Measurements from ENCODE around the gene GLI3. TPM values are rescaled to one million over a fixed set of nuclear protein-coding genes. Genes with fewer than 3 reads are reported as not detected.

GLI3 gene
- total RNA-seq, 1 donor from 2014 or later: 24.1 TPM

DNA sequence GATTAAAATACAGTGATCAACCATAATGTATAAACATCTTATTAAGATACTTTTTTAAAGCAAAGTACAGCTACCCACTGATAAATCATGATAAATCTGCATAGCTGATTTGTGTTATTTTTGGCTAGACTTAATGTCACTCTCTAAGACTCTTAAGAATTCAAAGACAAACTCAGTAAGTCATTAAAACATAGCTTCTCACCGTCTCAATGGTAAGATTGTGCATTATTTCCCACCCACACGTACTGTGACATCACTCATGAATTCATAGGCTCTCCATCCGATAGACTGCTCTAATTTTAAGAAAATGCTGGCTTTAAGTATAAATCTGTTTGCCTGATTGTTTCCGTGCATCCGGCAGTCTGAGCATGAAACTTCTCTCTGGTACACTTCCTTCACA lies 266.1 kb downstream of the GLI3 start:
- no peak for DNase-seq

DNA sequence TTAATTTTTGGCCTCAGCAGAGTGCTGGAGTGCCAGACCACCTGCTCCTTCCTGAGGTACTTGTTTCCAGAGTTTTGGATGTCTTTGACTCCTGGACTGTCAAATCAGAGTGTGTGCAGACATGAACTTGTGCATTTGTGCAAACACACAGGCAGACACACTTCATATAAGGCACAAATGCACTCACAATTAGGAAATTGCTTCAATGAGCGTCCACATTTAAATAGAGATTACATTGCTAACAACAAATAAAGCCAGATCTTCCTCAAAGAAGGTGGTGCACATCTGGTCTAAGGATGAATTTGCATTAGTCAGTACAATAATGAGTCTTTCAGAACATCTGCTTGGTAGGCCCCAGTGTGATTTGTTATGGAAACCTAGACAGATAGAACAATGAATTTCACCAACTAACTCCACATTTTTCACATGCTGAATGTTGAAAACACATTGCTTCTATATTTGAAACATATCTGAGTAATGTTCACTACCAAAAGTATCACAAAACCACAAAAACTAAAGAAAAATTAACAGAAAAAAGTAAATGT lies 267.4 kb downstream of the GLI3 start:
- peak; percentile 76 for DNase-seq

DNA sequence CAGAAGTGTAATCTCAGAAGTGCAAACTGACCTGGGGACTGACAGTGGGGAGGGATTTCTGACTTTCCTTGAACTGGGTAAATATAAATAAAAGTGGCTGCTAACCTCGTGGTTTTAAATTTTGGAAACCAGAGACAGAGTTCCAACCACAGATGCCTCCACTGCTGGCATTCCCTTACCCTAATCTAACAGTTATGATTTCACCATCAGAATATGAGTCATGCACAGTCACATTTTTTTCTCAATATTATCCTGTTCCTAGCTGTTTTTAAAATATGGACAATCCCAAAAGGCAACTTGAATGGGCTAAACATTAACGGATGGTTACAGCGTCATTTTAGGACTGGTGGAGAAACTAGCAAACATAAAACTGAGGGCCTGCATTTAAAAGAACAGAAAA lies 269.9 kb downstream of the GLI3 start:
- DNase-seq: no peak

DNA sequence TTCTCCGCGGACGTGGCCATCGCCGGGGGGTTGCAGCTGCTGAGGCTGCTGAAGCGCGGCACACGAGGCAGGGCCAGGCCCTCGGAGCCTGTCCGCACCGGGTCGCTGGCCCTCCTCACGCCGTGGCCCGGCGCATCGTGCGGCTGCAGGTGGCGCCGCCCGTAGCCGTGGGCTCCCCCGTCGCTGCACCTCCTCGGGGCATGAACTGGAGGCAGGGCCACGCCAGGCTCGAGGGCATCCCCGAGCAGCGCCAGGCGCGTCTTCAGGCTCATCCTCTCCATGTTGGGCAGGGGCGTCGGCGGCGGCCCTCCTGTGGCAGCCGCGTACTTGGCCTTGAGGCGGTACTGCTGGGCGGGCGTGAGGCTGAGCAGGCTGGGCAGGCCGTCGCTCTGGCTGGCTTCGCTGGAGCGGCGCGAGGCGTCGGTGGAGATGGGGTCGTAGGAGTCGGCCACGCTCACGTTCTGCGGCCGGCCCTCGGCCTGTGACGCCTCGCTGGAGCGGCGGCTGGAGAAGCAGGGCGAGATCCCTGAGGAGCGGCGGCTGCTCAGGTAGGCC lies 271.0 kb downstream of the GLI3 start:
- DNase-seq: no peak

DNA sequence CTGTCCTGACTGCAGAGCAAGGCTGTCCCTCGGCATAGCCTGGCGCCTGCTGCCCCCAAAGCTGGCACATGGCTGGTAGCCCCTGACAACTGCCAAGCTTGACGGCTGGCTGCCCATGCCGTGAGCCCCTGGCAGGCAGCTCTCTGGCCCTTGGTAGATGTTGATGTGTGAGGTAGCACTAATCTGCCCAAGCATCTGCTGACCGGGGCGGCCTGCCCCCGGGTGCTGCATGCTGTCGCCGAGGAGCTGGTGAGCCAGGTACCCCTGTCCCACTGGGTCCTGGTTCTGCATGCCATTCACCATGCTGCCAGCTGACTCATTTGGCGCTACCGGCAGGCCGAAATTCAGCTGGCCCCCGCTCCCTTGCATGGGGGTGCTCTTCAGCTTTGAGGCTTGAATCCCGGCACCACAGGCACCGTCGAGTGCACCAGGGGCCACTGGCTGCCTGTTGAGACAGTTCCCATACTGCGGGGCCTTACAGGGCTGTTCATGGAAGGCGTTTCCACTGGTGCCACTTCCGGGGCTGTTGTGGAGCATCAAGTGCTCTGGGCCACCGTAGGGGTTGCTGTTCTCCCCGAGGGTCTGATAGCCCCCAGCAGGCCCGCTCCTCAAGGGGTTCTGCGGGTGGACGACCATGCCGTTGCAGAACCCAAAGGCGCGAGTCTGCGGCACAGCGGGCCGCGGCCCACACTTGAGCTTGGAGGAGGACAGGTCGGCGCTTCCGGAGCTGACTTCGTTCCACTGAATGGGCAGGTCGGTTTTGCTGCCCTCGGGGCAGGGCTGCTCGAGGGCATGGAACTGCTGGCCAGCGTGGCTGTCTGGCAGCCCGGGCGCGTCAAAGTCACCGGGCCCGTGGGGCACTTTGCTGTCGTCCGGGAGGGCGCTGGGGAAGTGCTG lies 271.9 kb downstream of the GLI3 start:
- DNase-seq: no peak

DNA sequence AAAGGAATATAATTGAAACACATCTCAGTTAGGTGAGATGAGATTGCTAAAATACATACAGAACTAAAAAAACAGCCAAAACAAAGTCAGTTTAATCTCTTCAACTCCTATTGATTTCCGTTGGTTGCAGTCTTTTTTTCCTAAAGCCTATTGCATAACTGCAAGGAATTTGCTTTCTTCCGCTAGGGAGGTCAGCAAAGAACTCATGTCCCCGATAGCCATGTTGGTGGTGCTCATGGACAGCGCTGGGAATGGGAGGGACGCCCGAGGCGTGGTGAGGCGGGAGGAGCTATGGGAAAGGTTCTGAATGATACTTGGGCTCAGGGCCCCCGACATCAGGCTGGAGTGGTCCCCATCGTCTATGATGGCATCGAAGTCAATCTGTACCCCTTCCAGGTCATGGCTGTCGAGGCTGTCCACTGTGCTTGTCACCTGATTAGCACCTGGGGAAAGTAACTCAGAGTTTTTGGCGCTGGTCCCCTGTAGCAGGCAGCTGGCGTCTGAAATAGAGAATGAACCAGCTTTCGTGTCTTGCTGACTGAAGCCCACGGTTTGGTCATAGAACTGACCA lies 272.7 kb downstream of the GLI3 start:
- no peak for DNase-seq

DNA sequence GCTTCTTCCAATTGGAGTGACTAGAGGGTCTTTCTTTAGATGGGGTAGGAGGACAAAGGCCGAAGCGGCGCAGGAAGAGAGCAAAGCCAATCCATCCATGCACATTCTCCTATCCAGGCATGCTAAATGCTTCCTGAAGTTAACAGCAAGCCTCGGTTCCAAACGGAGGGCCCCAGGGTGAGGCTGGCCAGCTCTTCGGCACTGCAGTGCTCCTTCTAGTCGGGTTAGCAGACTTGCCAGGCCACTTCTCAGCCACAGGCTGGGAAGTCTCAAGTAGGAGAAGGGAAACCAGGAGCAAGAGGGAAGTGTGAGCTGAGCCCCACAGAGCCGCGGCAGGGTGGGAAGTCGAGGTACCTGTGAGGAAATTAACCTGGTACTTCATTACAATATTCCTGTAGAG lies 280.3 kb downstream of the GLI3 start:
- peak; percentile 24 for DNase-seq

DNA sequence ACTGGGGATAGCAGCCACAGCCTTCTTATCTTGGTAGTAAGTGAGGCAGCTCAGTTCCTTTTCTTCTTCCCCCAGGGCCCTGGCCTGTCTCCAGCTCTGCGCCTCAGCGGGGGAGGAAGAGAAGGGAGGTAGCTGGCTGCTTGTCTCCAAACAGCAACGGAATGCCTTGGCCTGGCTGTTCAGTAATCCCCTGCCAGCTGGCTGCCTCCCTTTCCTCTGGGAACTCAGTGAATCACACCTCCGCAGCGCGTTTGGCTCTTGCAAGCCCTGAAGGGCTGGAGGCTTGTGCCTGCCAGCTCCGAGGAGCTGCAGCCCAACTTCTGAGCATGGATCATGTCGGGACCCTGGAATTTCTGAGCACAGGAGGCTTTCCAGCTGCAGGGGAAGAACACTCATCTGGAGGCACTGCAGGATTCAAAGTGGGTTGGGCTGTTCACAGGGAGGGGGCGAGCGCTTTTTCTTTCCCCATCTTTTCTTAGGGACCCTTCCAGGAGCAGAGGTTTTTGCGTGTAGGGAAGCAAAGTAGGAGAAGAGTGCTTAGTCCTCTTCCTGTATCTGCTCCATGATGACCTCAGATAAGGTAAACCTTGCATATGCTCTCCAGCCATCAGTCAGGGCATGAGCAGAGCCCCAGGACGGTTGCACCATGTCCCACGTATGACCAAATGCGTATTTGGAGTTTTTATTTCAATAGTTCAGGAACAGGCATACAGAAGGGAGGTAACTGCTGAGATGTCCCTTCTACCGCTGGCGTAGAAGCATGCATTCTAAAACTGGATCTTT lies 280.9 kb downstream of the GLI3 start:
- DNase-seq: peak; percentile 97

DNA sequence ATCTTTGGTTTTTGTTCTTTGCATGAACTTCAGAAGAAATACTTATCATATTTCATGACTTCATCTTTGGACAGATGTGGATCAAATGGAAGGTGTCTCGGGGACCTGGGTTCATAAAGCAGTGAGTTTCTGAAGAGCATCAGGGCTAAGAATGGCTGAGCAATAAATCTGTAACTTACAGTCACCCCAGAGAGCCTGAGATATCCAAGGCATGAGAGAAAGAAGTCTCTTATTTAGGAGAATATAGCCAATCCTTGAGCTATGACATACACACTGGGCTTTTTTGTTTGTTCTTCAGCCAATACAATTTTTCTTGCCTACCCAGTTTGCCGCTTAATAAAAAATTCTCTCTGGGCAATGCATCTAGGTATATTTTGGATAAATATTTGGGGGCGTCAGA lies 281.6 kb downstream of the GLI3 start:
- no peak for DNase-seq

DNA sequence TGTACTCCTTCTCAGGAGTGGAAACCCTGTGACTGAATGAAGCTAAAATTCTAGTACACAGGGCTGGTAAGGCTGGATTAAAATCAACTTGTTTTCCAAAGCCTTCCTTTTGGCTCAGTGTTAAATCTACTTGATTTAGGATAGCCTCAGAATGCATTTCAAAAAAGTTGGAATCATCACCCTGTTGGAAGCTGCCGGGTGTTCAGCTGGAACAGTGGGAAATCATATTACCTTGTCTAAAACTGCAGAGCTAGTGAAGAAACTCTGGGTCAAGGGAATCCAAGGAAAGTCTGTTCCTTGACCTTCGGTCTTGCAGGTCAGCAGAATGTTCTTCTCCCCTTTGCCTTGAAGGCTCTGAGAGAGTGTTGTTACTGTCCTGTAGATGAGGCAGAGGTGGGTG lies 282.0 kb downstream of the GLI3 start:
- DNase-seq: peak; percentile 21

DNA sequence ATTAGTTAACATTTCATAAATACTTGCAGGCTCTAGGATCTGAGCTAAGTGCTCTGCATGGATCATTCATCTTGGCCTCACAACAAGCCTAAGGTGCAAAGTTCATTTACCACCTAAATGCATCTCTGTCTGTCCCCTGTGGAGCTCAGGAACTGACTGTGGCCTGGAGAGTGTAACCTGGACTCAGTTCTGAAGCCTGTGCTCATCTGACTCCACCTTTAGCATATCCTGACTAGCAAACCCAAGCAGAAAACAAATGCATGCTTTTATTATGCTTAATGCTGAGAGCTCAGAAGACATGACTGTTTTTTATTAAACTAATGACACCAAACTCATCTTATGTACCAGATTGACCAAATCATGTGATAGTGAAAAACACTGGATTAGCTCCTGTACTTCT lies 288.5 kb downstream of the GLI3 start:
- DNase-seq: no peak

DNA sequence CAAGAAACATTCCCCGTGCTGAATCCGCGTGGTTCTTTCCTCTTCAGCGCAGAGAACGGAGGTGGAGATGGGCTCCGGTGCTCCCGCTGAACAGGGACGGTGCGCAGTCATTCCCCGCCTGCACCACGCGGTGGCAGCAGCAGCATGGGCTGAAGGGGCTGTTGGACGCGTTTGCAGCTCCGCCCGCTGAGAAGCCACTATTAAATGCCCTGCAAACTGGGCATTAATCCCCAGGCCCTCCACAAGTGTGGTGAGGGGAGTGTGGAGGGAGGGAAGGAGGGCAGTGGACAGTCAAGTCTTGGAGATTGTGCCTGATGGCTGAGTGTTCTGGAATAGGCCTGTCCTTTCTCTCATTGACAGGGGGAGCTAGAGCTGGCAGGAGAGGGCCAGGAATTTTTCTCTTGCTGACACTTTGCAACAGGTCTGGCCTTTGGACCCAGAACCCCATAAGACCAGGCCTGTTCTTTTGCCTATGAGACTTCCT lies 293.9 kb downstream of the GLI3 start:
- DNase-seq: peak; percentile 92

DNA sequence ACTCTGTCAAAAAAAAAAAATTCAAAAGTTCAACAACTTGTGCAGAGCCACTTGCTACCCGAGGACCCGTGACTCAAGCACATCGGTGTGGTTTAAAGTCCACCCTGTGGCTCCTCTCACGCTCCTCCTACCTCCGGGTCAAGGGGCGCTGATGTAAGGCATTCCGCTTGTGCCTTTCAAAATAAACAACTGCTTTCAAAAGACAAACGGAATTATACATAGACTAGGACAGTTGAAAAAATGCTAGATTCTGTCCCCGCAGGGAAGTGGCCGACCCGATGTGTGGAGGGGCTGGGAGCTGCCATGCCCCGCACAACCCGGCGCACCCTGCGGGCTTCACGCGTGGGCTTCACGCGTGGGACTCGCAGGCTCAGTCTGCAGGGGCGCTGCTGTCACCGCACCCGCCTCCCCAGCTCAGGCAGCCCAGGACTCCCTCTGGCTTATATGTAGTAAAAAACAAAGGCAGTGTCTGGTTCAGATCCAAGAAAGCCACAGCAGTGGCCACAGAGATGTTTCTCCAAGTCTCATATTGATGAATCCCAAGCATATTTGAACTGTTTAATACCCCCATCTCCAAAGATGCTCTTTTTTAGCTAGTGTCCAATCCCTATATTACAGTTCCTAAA lies 294.4 kb downstream of the GLI3 start:
- DNase-seq: peak; percentile 17

DNA sequence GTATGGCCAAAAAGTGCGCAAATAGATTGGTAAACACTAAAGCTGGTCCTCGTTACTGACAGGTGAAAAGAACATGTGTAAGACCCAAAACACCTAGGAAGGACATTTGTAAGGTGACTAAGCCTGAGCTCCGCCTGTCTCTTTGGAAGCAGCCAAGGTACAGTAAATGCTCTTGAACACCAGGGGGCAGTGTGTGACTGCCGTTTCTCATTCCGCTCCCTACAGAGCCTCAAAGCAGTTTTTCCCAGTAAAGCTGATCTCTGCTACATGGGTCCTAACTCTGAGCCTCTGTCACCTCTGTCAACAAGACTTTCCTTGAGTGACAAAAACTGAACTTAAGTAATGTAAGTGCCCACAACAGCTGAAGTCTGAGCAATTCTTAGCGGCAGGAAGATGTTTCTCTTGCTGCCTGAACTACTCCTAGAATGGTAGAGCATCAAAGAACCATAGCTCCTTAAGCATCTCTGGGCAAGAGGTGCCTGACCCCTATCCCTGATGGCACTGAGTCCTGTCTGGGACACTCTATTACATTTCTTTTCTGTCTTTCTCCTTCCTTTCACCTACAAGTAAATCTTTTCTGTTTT lies 296.2 kb downstream of the GLI3 start:
- DNase-seq: peak; percentile 92

DNA sequence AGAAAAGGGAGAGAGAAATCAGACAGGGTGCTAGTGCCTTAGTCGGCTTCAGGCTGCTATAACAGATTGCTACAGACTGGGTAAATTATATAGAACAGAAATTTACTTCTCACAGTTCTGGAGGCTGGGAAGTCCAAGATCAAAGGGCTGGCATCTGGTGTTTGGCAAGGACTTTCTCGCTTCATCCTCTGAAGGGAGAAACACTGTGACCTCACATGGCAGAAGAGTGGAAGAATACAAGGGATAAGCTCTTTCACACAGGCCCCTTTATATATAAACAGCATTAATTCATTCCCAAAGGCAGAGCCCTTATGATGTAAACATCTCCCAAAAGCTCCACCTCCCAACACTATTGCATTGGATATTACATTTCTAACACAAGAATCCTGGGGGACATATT lies 298.6 kb downstream of the GLI3 start:
- DNase-seq: no peak

DNA sequence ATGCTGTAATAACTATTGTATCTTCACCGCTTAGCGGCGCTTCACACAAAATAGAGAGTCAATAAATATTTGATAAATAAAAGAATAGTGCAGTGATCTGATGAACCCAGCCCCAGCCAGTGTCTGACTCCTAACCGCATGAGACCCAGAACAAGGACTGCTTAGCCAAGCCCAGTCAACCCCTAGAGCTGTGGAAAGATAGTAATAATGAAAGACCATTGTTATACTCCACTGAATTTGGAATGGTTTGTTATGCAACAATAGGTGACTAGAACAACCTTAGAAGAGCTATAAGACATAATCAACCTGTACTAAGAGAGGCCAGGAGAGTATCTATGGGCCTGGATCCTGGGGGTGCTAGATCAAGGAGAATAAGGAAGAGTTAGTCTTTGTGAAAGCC lies 303.6 kb downstream of the GLI3 start:
- DNase-seq: no peak

DNA sequence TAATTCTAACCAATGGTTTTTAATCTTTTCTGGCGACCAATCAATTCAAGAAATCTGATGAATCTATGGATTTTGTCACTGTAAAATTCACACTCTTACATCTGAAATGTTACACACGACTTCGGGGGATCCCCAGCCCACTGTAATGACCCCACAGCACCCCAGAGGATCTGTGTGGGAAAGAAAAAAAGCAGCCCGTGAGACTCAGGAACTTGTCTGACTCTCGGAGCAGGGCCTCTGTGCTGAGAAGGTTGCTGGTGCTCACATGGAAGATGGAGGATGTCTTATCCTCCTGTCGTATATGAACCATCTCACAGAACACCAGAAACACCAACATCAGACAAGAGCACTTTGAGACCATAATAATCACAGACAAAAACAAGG lies 305.8 kb downstream of the GLI3 start:
- DNase-seq: no peak

DNA sequence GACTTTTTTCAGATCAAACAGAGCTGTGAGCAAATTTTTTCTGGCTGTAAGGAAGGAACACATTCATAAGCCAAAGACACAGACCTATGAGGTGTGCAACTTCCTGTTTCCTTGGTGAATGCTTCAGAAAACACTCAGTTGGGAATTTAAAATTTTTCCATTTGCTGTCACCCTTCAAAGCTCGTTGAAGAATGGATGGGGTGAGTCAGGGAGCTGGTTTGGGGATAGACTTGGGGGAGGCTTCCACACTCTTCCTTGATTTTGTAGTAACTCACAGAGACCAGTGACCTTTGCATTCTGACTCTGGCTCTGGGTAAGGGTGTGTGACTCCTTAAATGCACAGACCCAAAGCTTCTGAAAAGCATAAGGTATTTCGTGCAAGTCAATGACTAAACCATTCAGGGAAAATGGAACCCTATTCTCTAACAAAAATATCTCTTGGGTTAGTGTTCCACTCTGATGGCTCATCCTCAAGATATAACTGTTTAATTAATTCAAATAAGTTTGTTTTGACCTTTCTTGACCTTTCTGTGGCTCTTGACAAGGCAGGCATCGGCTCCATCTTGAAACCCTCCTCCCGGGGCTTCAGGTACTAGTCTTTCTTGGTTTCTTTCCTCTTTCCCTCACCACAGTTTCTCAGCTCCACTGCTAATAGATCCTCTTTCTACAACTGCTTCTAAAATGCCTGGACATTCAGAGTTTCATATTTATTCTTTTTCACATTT lies 306.3 kb downstream of the GLI3 start:
- DNase-seq: peak; percentile 14

DNA sequence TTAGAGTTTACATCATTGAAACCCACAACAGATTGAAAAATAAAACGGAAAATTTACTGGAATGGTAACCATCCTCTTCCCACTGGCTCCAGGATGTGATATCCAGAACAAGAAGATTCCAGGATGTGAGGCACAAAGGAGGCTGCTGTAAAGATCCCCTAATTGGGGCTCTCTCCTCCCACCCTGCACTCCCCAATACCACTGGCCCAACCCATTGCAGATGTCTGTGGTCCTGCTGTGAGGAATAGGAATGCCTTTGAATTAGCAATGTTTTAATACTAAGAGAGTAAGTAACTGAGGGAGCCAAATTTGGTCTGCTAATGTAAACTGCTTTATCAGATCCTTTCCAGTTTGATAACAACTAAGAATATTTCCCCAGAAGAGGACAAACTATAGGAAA lies 308.2 kb downstream of the GLI3 start:
- DNase-seq: no peak

DNA sequence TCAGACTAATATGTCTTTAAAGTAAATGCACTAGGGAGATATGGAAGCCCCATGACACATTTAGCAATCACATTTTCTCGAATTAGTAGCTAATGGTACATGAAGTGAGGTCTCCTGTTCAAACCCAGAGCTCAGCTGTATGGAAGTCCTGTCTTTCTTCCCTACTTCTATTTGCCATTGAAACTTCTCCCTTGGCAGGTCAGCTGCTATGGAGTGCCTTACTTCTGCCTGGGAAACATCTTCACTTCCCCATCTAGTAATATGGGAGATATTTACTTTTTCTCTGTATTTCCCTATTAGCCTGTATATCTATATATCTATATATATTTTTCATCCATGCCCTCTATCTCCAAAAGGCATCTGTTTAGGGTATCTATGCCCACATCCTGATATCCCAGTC lies 308.8 kb downstream of the GLI3 start:
- no peak for DNase-seq

DNA sequence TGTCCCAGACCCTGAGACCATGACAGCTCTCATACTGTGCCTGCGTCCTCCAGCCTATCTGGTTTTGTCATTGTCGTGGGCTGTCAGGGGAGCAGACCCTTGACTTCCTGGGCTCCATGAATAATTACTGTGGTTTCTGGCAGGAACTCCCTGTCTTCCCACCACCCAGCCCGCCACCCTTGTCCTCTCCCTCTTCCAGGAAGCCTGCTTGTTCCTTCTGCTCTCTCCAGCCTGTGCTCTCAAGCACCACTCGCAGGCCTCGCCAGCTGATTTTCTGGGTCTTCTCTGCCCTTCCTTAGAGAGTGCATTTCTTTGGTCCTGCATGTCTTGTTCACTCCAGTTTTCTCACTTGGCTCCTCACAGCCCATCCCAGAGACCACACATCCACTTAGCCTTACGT lies 309.6 kb downstream of the GLI3 start:
- no peak for DNase-seq
